DOHH2 (cell line): ENCODE data around the gene PAQR4.

Source experiments
- H3F3A ChIP-seq: fragments of 200-600 bp; sonication (generic), shearing (Covaris generic); 2 replicates; pipeline ENCODE4 v1.6.0; 2016; ENCODE audit warnings: antibody characterized with exemption, mild to moderate bottlenecking; ENCODE audit not compliant: control insufficient read depth, insufficient read depth
- H3K27ac ChIP-seq: fragments of 200-600 bp; sonication (generic); 2 replicates; pipeline ENCODE4 v1.5.1; 2014; ENCODE audit warnings: low read depth, mild to moderate bottlenecking, low read length, moderate library complexity
- H3K27me3 ChIP-seq: fragments of 200-600 bp; sonication (generic); 2 replicates; pipeline ENCODE4 v1.6.1; 2014; ENCODE audit warnings: mild to moderate bottlenecking, low read length, mixed read lengths; ENCODE audit not compliant: control insufficient read depth
- H3K36me3 ChIP-seq: fragments of 200-600 bp; sonication (generic); 2 replicates; pipeline ENCODE4 v1.6.1; 2014; ENCODE audit warnings: mild to moderate bottlenecking, low read length, moderate library complexity, mixed read lengths; ENCODE audit not compliant: control insufficient read depth
- H3K4me1 ChIP-seq: fragments of 200-600 bp; sonication (generic); 2 replicates; pipeline ENCODE4 v1.6.1; 2014; ENCODE audit warnings: mild to moderate bottlenecking, low read length, mixed read lengths; ENCODE audit not compliant: control insufficient read depth
- H3K4me2 ChIP-seq: fragments of 200-600 bp; sonication (generic); 2 replicates; pipeline ENCODE4 v1.6.0; 2014; ENCODE audit warnings: mild to moderate bottlenecking, low read length, moderate library complexity
- H3K4me3 ChIP-seq: fragments of 200-600 bp; sonication (generic); 2 replicates; pipeline ENCODE4 v1.5.1; 2014; ENCODE audit warnings: mild to moderate bottlenecking, low read length, mixed read lengths
- H3K79me2 ChIP-seq: fragments of 200-600 bp; sonication (generic); 2 replicates; pipeline ENCODE4 v1.6.1; 2014; ENCODE audit warnings: mild to moderate bottlenecking, low read length, mixed read lengths; ENCODE audit not compliant: control insufficient read depth
- H3K9me2 ChIP-seq: fragments of 200-600 bp; sonication (generic); replicated peaks from 2 replicates; pipeline ENCODE4 v1.6.1; 2014; ENCODE audit warnings: mild to moderate bottlenecking, low read length, mixed read lengths; ENCODE audit not compliant: control insufficient read depth
- H3K9me3 ChIP-seq: fragments of 200-600 bp; sonication (generic); 2 replicates; pipeline ENCODE4 v1.6.1; 2014; ENCODE audit warnings: antibody characterized with exemption, low read length, mixed read lengths; ENCODE audit not compliant: control insufficient read depth, insufficient read depth
- H4K20me1 ChIP-seq: fragments of 200-600 bp; sonication (generic); 2 replicates; pipeline ENCODE4 v1.6.0; 2014; ENCODE audit warnings: low read depth, mild to moderate bottlenecking, antibody characterized with exemption, low read length, moderate library complexity; ENCODE audit not compliant: control insufficient read depth, insufficient read depth
- CTCF ChIP-seq: fragments of 200-600 bp; sonication (generic); IDR thresholded peaks from one replicate; pipeline ENCODE4 v1.5.1; 2014; ENCODE audit warnings: antibody characterized with exemption, mild to moderate bottlenecking, low read depth, low read length; ENCODE audit not compliant: poor library complexity, severe bottlenecking
- EZH2phosphoT487 ChIP-seq: fragments of 200-600 bp; sonication (generic); IDR thresholded peaks from 2 replicates; pipeline ENCODE4 v1.6.1; 2017; ENCODE audit warnings: borderline replicate concordance, mild to moderate bottlenecking, antibody characterized with exemption, low read length, moderate library complexity, mixed read lengths

Gene PAQR4

GRCh38 chr16:3007059-3007956 lies 38.2 kb downstream of the PAQR4 start:
- Histone ChIP-seq H3K4me3 (no peak overlapping the region), H3F3A (no peaks in the 10 kb centered on the region)

GRCh38 chr16:3007957-3008689 lies 39.0 kb downstream of the PAQR4 start:
- TF ChIP-seq CTCF (no peak), EZH2phosphoT487 (no peak)
- Histone ChIP-seq H3K27me3 (peaks cover 48% of the 10 kb centered on the region), H3K4me3 (no peak overlapping the region), H3K9me2 (no peaks in the 10 kb centered on the region), H4K20me1 (no peaks in the 10 kb centered on the region), H3K4me1 (peaks cover 21% of the 10 kb centered on the region), H3K79me2 (no peaks in the 10 kb centered on the region), H3K9me3 (no peaks in the 10 kb centered on the region), H3K4me2 (peak overlapping the region; percentile 34), H3K36me3 (no peaks in the 10 kb centered on the region), H3K27ac (no peak overlapping the region), H3F3A (no peaks in the 10 kb centered on the region)

More at GRCh38 chr16:3007059-3007956, 38.2 kb downstream of the PAQR4 start:
- TF ChIP-seq CTCF (no peak), EZH2phosphoT487 (no peak)
- Histone ChIP-seq H3K36me3 (no peaks in the 10 kb centered on the region), H3K4me1 (peaks cover 21% of the 10 kb centered on the region), H3K79me2 (no peaks in the 10 kb centered on the region), H3K27ac (no peak overlapping the region), H3K9me2 (no peaks in the 10 kb centered on the region), H3K4me2 (peak overlapping the region; percentile 34), H3K9me3 (no peaks in the 10 kb centered on the region), H4K20me1 (no peaks in the 10 kb centered on the region), H3K27me3 (peaks cover 48% of the 10 kb centered on the region)

- H3K9me2 ChIP-seq = no peaks in the 10 kb centered on the region
- no peaks in the 10 kb centered on the region for H3K9me3 ChIP-seq
- TF ChIP-seq EZH2phosphoT487 (no peak), CTCF (no peak)
- H4K20me1 ChIP-seq = no peaks in the 10 kb centered on the region
- peaks cover 21% of the 10 kb centered on the region for H3K4me1 ChIP-seq
- no peaks in the 10 kb centered on the region for H3F3A ChIP-seq
- H3K4me3 ChIP-seq = no peak overlapping the region
- no peak overlapping the region for H3K27ac ChIP-seq
- no peaks in the 10 kb centered on the region for H3K79me2 ChIP-seq
- H3K27me3 ChIP-seq = peaks cover 48% of the 10 kb centered on the region
- H3K36me3 ChIP-seq = no peaks in the 10 kb centered on the region
- H3K4me2 ChIP-seq = no peak overlapping the region
Measured at GRCh38 chr16:3008690-3009037, 39.5 kb downstream of the PAQR4 start.
